SK-MEL-5 (cell line): ENCODE data around the gene EXOC3L1. TPM values are rescaled to one million over a fixed set of nuclear protein-coding genes. Genes with fewer than 3 reads are reported as not detected.
A peak's percentile ranks its signal among the peaks of the same experiment; 100 is the strongest.

Source experiments
- DNase-seq: peaks from one replicate; pipeline ENCODE4 v3.0.0-alpha.2; 2016; ENCODE audit warnings: low read depth, low spot score
- in situ Hi-C: cut with HindIII; loops from 2 replicates; pipeline ENCODE4 v1.10.0; 2016; ENCODE audit warnings: low sequenced_read_pairs, high pct_unique_total_duplicates, low pct_unique_long_range_greater_than_20kb
- total RNA-seq: library from RNA; depleted of rRNA; stranded (reverse); fragments of >200 nt; shearing (Covaris generic); gene quantifications from 2 replicates; pipeline ENCODE4 v1.2.3, GENCODE V29; 2014

The EXOC3L1 gene
- total RNA-seq, 1 experiment from 2014 or later, result not detected

DNA sequence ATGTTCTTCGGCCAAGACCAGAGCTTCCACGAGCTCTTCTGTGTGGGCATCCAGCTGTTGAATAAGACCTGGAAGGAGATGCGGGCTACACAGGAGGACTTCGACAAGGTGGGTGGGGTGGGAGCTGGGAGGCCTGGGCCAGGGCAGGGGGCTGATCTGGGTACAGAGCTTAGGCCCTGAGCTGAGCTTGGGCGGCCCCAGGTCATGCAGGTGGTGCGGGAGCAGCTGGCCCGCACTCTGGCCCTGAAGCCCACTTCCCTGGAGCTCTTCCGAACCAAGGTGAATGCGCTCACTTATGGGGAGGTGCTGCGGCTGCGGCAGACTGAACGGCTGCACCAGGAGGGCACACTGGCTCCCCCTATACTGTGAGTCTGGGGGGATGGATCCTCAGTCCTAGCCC, 12.5 kb upstream of the EXOC3L1 start:
- no peak for DNase-seq
- in situ Hi-C loops, result no loop called here

DNA sequence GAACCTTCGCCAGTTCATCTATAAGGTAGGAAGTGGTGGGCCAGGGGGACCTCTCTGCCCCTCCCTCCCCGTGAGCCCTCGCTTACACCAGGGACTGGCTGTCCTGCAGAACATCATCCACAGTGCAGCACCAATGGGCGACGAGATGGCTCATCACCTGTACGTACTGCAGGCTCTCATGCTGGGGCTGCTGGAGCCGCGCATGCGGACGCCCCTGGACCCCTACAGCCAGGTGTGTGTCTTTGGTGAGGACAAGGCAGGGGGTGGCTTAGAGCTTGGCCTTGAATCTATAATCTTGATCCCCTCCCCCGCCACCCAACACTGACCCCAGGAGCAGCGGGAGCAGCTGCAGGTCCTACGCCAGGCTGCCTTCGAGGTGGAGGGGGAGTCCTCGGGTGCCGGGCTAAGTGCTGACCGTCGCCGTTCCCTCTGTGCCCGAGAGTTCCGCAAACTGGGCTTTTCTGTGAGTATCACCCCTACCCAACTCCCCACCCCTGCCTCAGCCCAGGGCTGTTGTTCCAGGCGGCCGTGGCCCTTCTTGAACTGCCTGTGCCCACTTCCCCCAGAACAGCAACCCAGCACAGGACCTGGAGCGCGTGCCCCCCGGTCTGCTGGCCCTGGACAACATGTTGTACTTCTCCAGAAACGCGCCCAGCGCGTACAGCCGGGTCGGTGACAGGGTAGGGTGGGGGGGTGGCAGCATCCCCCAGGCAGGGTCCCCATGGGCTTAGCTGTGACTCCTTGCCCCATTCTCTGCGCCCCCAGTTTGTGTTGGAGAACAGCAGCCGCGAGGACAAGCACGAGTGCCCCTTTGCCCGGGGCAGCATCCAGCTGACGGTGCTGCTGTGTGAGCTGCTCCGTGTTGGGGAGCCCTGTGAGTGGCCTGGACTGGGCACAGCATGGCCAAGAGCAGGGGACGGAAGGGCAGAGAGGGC, 11.7 kb upstream of the EXOC3L1 start:
- DNase-seq, result no peak
- in situ Hi-C loops, result no loop called here

DNA sequence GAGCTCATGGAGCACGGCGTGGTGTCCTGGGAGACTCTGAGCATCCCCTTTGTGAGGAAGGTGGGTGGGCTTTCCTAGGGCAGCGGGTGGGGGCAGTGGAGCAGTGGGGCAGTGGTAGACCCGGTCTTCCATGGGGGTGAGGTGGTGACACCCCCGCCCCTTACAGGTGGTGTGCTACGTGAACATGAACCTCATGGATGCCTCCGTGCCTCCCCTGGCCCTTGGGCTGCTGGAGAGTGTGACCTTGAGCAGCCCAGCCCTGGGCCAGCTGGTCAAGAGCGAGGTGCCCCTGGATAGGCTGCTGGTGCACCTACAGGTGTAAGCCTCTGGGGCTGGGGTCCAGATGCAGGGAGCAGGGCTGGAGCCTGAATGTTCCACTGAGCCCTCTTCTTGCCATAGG, 10.6 kb upstream of the EXOC3L1 start:
- DNase-seq, result no peak

GRCh38 chr16:67199808-67200198, 9.9 kb upstream of the EXOC3L1 start:
- no peak for DNase-seq
- in situ Hi-C loops, result no loop called here

More for the DNA sequence above, 10.6 kb upstream of the EXOC3L1 start:
- in situ Hi-C loops, result no loop called here

DNA sequence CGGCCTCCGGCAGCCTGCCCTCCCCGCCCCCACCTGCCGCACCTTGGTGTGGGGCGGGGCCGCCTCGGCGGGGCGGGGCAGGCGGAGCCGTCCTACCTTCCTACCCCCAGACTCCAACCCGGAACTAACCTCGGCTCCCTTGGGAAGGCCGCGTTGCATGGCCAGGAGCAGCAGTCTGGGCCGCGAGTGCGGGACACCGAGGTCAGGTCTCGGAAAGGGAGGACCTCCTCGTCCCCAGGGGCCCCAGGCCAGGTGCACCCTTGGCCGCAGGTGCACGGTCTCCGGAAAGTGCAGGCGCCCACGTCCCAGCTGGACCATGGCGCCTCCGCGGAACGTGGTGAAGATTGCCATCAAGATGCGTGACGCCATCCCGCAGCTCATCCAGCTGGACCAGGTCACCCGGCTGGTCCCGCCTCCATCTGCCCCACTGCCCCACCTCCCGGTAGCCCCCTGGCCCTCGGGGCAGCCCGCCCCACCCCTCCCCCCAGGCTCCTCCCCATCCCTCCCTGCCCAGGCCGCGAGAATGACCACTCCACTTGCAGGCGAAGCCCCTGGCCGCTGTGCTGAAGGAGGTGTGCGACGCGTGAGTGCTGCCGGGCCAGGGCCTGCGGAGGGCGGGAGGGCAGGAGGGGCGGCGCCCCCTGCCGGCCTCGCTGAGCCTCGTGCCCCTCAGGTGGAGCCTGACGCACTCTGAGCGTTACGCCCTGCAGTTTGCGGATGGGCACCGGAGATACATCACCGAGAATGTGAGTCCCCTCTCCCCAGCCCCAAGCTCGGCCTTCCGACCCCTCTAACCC, 9.3 kb upstream of the EXOC3L1 start, which contains the start of gene ELMO3:
TSS of gene ELMO3 (plus strand) at position 121 of the 797 bp plus-strand sequence. CDS start at position 317, 196 bp downstream.
- no peak for DNase-seq
- in situ Hi-C loops, result no loop called here

DNA sequence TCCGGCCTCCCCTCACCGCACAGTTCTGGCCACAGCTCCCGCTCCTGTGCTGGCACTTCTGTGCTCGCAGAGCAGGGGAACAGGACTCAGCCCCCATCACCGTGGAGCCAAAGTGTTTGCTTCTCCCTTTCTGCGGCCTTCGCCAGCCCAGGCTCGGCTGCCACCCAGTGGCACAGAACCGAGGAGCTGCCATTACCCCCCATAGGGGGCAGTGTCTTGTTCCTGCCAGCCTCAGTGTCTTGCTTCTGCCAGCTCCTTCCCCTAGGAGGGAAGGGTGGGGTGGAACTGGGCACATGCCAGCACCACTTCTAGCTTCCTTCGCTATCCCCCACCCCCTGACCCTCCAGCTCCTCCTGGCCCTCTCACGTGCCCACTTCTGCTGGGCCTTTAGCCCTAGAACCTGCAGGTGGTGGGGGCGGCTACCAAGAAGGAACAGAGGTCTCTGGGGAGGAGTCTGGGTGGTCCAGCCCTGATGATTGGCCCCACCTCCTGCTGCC, 8.3 kb upstream of the EXOC3L1 start:
- in situ Hi-C loops, result no loop called here
- DNase-seq, result peak; percentile 75

DNA sequence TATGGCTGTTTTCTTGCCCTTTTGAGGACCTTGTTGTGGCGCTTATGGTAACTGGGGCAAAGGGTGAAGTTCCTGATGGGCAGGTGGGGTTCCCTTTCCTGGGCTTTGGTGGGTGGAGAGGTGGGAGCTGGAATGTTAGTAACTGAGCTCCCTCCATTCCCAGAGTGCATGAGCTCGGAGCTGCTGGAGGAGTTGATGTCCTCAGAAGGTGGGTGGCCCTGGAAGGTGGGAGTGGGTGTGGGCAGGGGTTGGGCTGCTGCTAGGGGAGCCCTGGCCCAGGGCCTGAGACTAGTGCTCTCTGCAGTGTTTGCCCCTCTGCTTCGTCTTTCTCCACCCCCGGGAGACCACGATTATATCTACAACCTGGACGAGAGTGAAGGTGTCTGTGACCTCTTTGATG, 7.8 kb upstream of the EXOC3L1 start:
- in situ Hi-C loops, result no loop called here

GRCh38 chr16:67196881-67197280, 6.9 kb upstream of the EXOC3L1 start:
- in situ Hi-C loops, result no loop called here
- DNase-seq, result no peak

More for the DNA sequence above, 7.8 kb upstream of the EXOC3L1 start:
- no peak for DNase-seq

GRCh38 chr16:67195676-67196075, 5.7 kb upstream of the EXOC3L1 start:
- in situ Hi-C loops, result no loop called here

DNA sequence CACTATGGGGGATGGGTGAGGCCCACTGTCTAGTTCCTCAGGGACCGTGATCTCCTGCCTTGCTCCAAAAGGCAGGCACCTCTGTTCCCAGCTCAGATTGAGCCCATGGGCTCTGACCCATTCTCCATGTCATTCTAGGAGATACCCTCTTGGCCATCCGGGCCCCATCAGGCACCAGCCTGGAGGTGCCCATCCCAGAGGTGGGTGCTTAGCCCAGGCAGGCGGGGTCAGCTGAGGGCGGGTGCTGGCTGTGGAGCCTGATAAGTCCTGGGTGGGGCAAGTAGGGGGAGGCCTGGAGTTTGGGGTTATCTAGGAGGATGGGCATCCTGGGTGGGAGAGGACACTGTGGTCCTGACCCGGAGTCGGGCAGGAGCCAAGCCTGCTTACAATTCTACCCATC, 4.3 kb upstream of the EXOC3L1 start:
- in situ Hi-C loops, result no loop called here
- DNase-seq, result no peak

More at GRCh38 chr16:67195676-67196075, 5.7 kb upstream of the EXOC3L1 start:
- DNase-seq, result no peak

- in situ Hi-C loops, result no loop called here
- no peak for DNase-seq
Measured at GRCh38 chr16:67193536-67193935, 3.6 kb upstream of the EXOC3L1 start.

DNA sequence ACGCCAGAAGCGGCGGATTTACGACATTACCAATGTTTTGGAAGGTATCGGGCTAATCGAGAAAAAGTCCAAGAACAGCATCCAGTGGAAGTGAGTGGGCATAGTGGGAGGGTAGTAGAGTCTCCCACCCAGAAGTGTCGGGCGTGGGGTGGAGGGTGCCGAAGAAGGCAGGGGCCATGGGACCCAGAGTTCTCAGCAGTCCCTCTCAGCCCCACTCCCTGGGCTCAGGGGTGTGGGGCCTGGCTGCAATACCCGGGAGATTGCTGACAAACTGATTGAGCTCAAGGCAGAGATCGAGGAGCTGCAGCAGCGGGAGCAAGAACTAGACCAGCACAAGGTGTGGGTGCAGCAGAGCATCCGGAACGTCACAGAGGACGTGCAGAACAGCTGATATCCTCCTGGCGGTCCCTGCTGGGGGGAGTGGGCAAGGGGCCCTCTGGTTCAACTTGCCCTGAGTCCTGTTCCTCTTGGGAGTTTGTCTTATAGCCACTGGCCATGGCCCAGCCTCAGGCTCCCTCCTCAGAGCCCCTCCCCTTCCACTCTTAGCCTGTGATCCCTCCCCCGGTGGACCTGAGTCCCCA, 2.9 kb upstream of the EXOC3L1 start:
- in situ Hi-C loops, result no loop called here

DNA sequence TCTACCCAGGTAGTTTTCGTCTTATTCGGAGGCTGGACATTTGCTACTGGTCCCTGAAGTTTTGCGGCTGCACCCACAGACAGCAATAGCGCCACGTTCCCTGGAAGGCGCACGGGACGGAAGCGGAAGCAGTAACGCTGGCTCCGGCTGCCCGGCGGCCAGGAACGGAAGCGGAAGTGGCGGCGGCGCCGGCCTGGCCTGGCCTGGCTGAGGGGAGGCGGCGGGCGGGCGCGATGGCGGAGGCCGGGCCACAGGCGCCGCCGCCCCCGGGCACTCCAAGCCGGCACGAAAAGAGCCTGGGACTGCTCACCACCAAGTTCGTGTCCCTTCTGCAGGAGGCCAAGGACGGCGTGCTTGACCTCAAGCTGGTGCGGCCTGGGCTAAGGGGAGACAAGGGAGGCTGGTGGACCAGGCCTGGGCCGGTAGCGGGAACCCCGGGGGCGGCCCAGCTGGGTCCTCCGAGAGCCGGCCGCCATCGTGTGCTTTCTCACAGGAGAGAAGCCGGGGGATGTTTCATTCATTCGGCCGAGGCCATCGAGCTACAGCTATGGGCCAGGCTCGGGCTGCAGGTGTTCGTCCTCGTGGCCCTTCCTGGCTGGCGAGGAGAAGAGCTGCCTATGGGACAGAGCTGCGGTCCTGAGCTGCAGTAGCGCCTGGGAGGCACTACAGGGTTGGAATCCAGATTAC, 2.2 kb upstream of the EXOC3L1 start, which contains the start of gene E2F4:
TSS of gene E2F4 (plus strand) at position 161 of the 687 bp plus-strand sequence. CDS start at position 234, 73 bp downstream.
- in situ Hi-C loops, result no loop called here
- DNase-seq, result peak; percentile 88

More for the DNA sequence above, 2.9 kb upstream of the EXOC3L1 start:
- DNase-seq, result no peak

- no peak for DNase-seq
- in situ Hi-C loops, result no loop called here
Measured at GRCh38 chr16:67191411-67191994, 1.6 kb upstream of the EXOC3L1 start.

- DNase-seq, result no peak
Measured at GRCh38 chr16:67190448-67191399, 788 bp upstream of the EXOC3L1 start.

GRCh38 chr16:67188798-67189197, 1.1 kb downstream of the EXOC3L1 start:
- in situ Hi-C loops, result no loop called here
- no peak for DNase-seq

More at GRCh38 chr16:67190448-67191399, 788 bp upstream of the EXOC3L1 start:
- in situ Hi-C loops, result no loop called here
